Endothelial cell of umbilical vein (primary cell): Measurements from ENCODE around the gene TOP3B. TPM values are rescaled to one million over a fixed set of nuclear protein-coding genes. Genes with fewer than 3 reads are reported as not detected.

ENCODE experiments used
- BruUV-seq: library from RNA; stranded (reverse); fragments of 400-500 nt; replicated peaks from 2 replicates; lab custom pipeline; 2021; lab: Mats Ljungman, UMichigan
- CTCF ChIA-PET: fragments of 300-600, 350-600 bp; sonication (Branson Sonifier 250); formaldehyde crosslinking; loops from one replicate; lab custom pipeline; 2021; ENCODE audit warnings: antibody characterized with exemption, inconsistent platforms; lab: Charles Lee
- POLR2A ChIA-PET: fragments of 300-600, 350-600 bp; sonication (Branson Sonifier 250); formaldehyde crosslinking; loops from one replicate; lab custom pipeline; 2021; ENCODE audit warnings: antibody characterized with exemption, inconsistent platforms; lab: Charles Lee
- DNase-seq: peaks from one replicate; pipeline ENCODE4 v3.0.0-alpha.2; 2011; ENCODE audit warnings: low read depth, low spot score
- FAIRE-seq: peaks from 2 replicates; lab custom pipeline; 2011; peaks lifted over from hg19 to GRCh38; lab: Jason Lieb, UNC
- H2AFZ ChIP-seq: 2 replicates; pipeline ENCODE4 v1.6.0; 2012; ENCODE audit warnings: low read depth, low read length, control low read depth, inconsistent platforms
- H3K27ac ChIP-seq: 2 replicates; pipeline ENCODE4 v1.5.1; 2011; ENCODE audit warnings: low read depth, mild to moderate bottlenecking, control low read depth, low read length, moderate library complexity; ENCODE audit not compliant: insufficient read depth
- H3K27me3 ChIP-seq, 2 experiments: 2 replicates each; pipeline versions ENCODE4 v1.6.0 to v1.6.1; 2011; ENCODE audit warnings: low read length in 2 of 2, mixed read lengths in 1 of 2; ENCODE audit not compliant: control insufficient read depth in 2 of 2, insufficient read depth in 2 of 2
- H3K36me3 ChIP-seq, 2 experiments: 2 replicates in 1 of 2; 3 replicates in 1 of 2; pipeline ENCODE4 v1.5.1; 2011; ENCODE audit warnings: low read length in 2 of 2, mild to moderate bottlenecking in 1 of 2, moderate library complexity in 1 of 2; ENCODE audit not compliant: control insufficient read depth in 2 of 2, insufficient read depth in 2 of 2; ENCODE audit errors: extremely low read depth in 1 of 2
- H3K4me1 ChIP-seq: 3 replicates; pipeline ENCODE4 v1.5.1; 2011; ENCODE audit warnings: mild to moderate bottlenecking, low read length; ENCODE audit not compliant: control insufficient read depth, insufficient read depth; ENCODE audit errors: extremely low read depth
- H3K4me2 ChIP-seq: 2 replicates; pipeline ENCODE4 v1.6.1; 2011; ENCODE audit warnings: low read length, control low read depth, mixed read lengths; ENCODE audit not compliant: insufficient read depth
- H3K4me3 ChIP-seq, 3 experiments: fragments of 200-600 bp in 1 of 3; sonication (generic), shearing (Covaris generic) in 1 of 3; replicated peaks in 1 of 3; 2 replicates each; pipeline ENCODE4 v1.5.1; 2011 to 2016; ENCODE audit warnings: control low read depth in 3 of 3, low read length in 3 of 3, mild to moderate bottlenecking in 2 of 3, inconsistent platforms in 1 of 3, low read depth in 1 of 3, moderate library complexity in 1 of 3; ENCODE audit not compliant: insufficient read depth in 1 of 3
- H3K79me2 ChIP-seq: 2 replicates; pipeline ENCODE4 v1.6.0; 2012; ENCODE audit warnings: low read length, inconsistent platforms; ENCODE audit not compliant: control insufficient read depth, insufficient read depth
- H3K9ac ChIP-seq: replicated peaks from 2 replicates; pipeline ENCODE3; 2011; ENCODE audit warnings: low read length, control low read depth; ENCODE audit not compliant: insufficient read depth; ENCODE audit errors: extremely low read depth
- H3K9me1 ChIP-seq: replicated peaks from 3 replicates; pipeline ENCODE4 v1.6.0; 2011; ENCODE audit warnings: mild to moderate bottlenecking, low read length; ENCODE audit not compliant: control insufficient read depth, insufficient read depth; ENCODE audit errors: extremely low read depth
- H3K9me3 ChIP-seq: replicated peaks from 2 replicates; pipeline ENCODE4 v1.5.1; 2012; ENCODE audit warnings: low read length, inconsistent platforms; ENCODE audit not compliant: control insufficient read depth, insufficient read depth
- H4K20me1 ChIP-seq: replicated peaks from 2 replicates; pipeline ENCODE3; 2011; ENCODE audit warnings: mild to moderate bottlenecking, low read length; ENCODE audit not compliant: control insufficient read depth, insufficient read depth; ENCODE audit errors: extremely low read depth
- CTCF ChIP-seq, 2 donors: IDR thresholded peaks; 1 replicate in 1 of 2; 2 replicates in 1 of 2; pipeline ENCODE4 v1.5.1; 2011; ENCODE audit warnings: low read length in 2 of 2, mild to moderate bottlenecking in 2 of 2, moderate library complexity in 2 of 2, control low read depth in 1 of 2, inconsistent platforms in 1 of 2, low read depth in 1 of 2; ENCODE audit not compliant: insufficient read depth in 1 of 2; ENCODE audit errors: extremely low read depth in 1 of 2
- EZH2 ChIP-seq: IDR thresholded peaks from 2 replicates; pipeline ENCODE4 v1.6.1; 2012; ENCODE audit warnings: borderline replicate concordance, low read depth, mild to moderate bottlenecking, moderate library complexity, low read length, inconsistent platforms; ENCODE audit not compliant: severe bottlenecking
- FOS ChIP-seq: IDR thresholded peaks from 2 replicates; pipeline ENCODE4 v1.6.1; 2011; ENCODE audit warnings: mild to moderate bottlenecking, low read length, moderate library complexity, borderline replicate concordance; ENCODE audit not compliant: insufficient read depth
- GATA2 ChIP-seq: IDR thresholded peaks from 2 replicates; pipeline ENCODE4 v1.7.0; 2011; ENCODE audit warnings: low read depth, mild to moderate bottlenecking, moderate library complexity, mixed read lengths, low read length; ENCODE audit not compliant: insufficient read length, insufficient read depth
- JUN ChIP-seq: IDR thresholded peaks from 2 replicates; pipeline ENCODE4 v1.6.1; 2011; ENCODE audit warnings: borderline replicate concordance, low read depth; ENCODE audit not compliant: insufficient read length, insufficient read depth
- MAX ChIP-seq: IDR thresholded peaks from 2 replicates; pipeline ENCODE4 v1.6.1; 2011; ENCODE audit not compliant: insufficient read depth, insufficient read length
- MYC ChIP-seq: IDR thresholded peaks from one replicate; pipeline ENCODE4 v1.6.1; 2011; ENCODE audit warnings: mild to moderate bottlenecking, low read depth, low read length
- POLR2A ChIP-seq: IDR thresholded peaks from 2 replicates; pipeline ENCODE4 v1.6.1; 2012; ENCODE audit warnings: low read depth, mild to moderate bottlenecking, control low read depth, low read length
- POLR2AphosphoS5 ChIP-seq: IDR thresholded peaks from 2 replicates; pipeline ENCODE4 v1.6.1; 2012; ENCODE audit warnings: low read depth, mild to moderate bottlenecking, control low read depth, low read length, moderate library complexity; ENCODE audit not compliant: insufficient read depth
- dilution Hi-C: fragments of 300-500 bp; cut with MboI; formaldehyde crosslinking; loops from one replicate; pipeline ENCODE4 v1.15.0; 2019; ENCODE audit warnings: low sequenced_read_pairs; ENCODE audit not compliant: extremely low pct_ligation_motif_present
- intact Hi-C: fragments of 100-400 bp; cut with micrococcal nuclease; formaldehyde crosslinking; loops from one replicate; pipeline ENCODE4 v1.10.0; 2022
- polyA plus RNA-seq, 4 experiments: library from polyadenylated mRNA; depleted of rRNA in 3 of 4; stranded (reverse) in 3 of 4; unstranded in 1 of 4; fragments of >200 nt; gene quantifications; 2 replicates each; pipeline versions ENCODE4 v1.2.1 to v1.2.3, GENCODE V29; 2011 to 2012; ENCODE audit warnings: missing spikeins in 1 of 4
- total RNA-seq: library from RNA; stranded (reverse); gene quantifications from 2 replicates; pipeline ENCODE4 v1.2.3, GENCODE V29; 2021

The TOP3B gene
- total and polyA plus RNA-seq, 2 donors (not counting 3 experiments of a cell fraction or from before 2014, with no cell fraction given): 25.2 to 56.5 TPM

- no TSS peak for BruUV-seq
- Histone ChIP-seq H2AFZ (no peak overlapping the region), H3K4me3 (no peak overlapping the region), H4K20me1 (no peaks in the 10 kb centered on the region), H3K4me1 (no peaks in the 10 kb centered on the region), H3K79me2 (no peaks in the 10 kb centered on the region), H3K4me2 (no peak overlapping the region), H3K36me3 (no peaks in the 10 kb centered on the region), H3K27ac (no peak overlapping the region), H3K9me3 (no peaks in the 10 kb centered on the region), H3K9ac (no peak overlapping the region), H3K9me1 (no peaks in the 10 kb centered on the region), H3K27me3 (peaks cover 11 to 19% of the 10 kb centered on the region in 2 experiments)
- TF ChIP-seq CTCF (IDR thresholded peaks at IDR 0.05; ENCODE audit: extremely low read depth in 1 of 2, insufficient read depth in 1 of 2, low read depth in 1 of 2, low read length in 2 of 2): no peak
- TF ChIP-seq MYC: no peak
- TF ChIP-seq POLR2AphosphoS5: no peak
- no peak for TF ChIP-seq FOS
- TF ChIP-seq JUN: no peak
- no peak for TF ChIP-seq POLR2A
- TF ChIP-seq GATA2: no peak
- no peak for TF ChIP-seq MAX
- no peak for TF ChIP-seq EZH2
- POLR2A ChIA-PET: no interaction called here
- CTCF ChIA-PET: interaction anchor here (1.2 kb wide), 1 partner anchor 37 kb away, joined by 3 read pairs; no protein-coding TSS in a partner anchor
- no peak for FAIRE-seq
- no peak for DNase-seq
- dilution Hi-C loops: no loop called here
- intact Hi-C loops: no loop called here
These were observed 27.1 kb upstream of the TOP3B start for GRCh38 chr22:22009661-22010060.
